Upper lobe of left lung (tissue), 4 donors: ENCODE measurements around the gene PANK3.

ENCODE experiments used
- CTCF ChIP-seq, 6 experiments: fragments of 450-650 bp in 4 of 6; fragments of 200-600 bp in 2 of 6; sonication (generic) in 2 of 6; IDR thresholded peaks; one replicate each; pipeline ENCODE4 v1.5.1; 2016 to 2019; ENCODE audit warnings: antibody characterized with exemption in 6 of 6
- EP300 ChIP-seq, 4 donors: sonication (generic); formaldehyde crosslinking; IDR thresholded peaks; one replicate each; pipeline ENCODE4 v1.5.1; 2017; ENCODE audit warnings: antibody characterized with exemption in 4 of 4, control low read depth in 2 of 4

GRCh38 chr5:168537176-168537575, 42.0 kb downstream of the PANK3 start:
- TF ChIP-seq CTCF (IDR thresholded peaks at IDR 0.05) (no peak), EP300 (IDR thresholded peaks at IDR 0.05) (no peak)
